ENCODE measurements around the gene CD40. TPM values are rescaled to one million over a fixed set of nuclear protein-coding genes. Genes with fewer than 3 reads are reported as not detected.

Gene CD40
- total and polyA plus RNA-seq, 2 of the 8 experiments (the other 6 are each of a cell fraction or from before 2014, with no cell fraction given) = 14.5 to 18.8 TPM

DNA sequence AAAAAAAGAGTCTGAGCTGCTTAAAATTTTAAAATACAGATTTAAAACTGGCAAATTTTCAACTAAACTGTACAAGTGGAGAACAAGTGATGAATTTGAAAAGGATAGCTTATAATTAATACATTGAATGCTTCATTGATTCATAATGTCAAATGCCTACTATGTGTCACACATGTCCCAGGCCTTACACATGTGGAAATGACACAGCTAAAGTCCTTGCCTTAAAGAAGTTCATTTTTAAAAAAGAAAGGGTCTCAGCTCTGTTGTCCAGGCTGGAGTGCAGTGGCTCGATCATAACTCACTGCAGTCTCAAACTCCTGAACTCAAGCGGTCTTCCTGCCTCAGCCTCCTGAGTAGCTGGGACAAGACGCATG, 33.3 kb upstream of the CD40 start:
- POLR2A ChIA-PET (ENCODE audit: partially characterized antibody) = interaction anchor here (0.6 to 3.0 kb wide), 5 partner anchors 11 to 1596 kb away, joined by 3 to 8 read pairs (median 3); no protein-coding TSS in a partner anchor
- Histone ChIP-seq H4K20me1 (replicated peaks in 1 of 2; ENCODE audit: control insufficient read depth in 1 of 2, insufficient read depth in 2 of 2, low read length in 2 of 2) (peaks cover 13 to 16% of the 10 kb centered on the region in 2 experiments), H4K91ac (replicated peaks; ENCODE audit: insufficient read length, low read length) (no peak overlapping the region), H2BK120ac (replicated peaks; ENCODE audit: low read depth, low read length) (no peak overlapping the region), H4K5ac (ENCODE audit: insufficient read length, low read depth, low read length) (no peak overlapping the region), H3K79me1 (ENCODE audit: low read depth, low read length) (peaks cover 5% of the 10 kb centered on the region; the same call in 1 of the 2 replicates), H3K79me2 (ENCODE audit: control insufficient read depth in 1 of 2, insufficient read depth in 2 of 2, low read length in 2 of 2) (peaks cover 17 to 93% of the 10 kb centered on the region in 2 experiments), H2AFZ (ENCODE audit: low read length) (no peak overlapping the region), H3K27ac (ENCODE audit: low read depth, low read length) (no peak overlapping the region), H2BK20ac (ENCODE audit: low read length) (no peak overlapping the region; the same call in 1 of the 2 replicates), H3K23ac (ENCODE audit: insufficient read length) (no peak overlapping the region), H4K8ac (ENCODE audit: extremely low read depth, insufficient read depth, low read length) (no peak overlapping the region), H3K4me3 (ENCODE audit: extremely low read depth in 1 of 4, insufficient read depth in 2 of 4, low read depth in 3 of 4, low read length in 4 of 4) (no peak overlapping the region), H3K4ac (replicated peaks; ENCODE audit: insufficient read length, low read depth, low read length) (no peak overlapping the region), H3K18ac (ENCODE audit: extremely low read depth, low read length) (no peak overlapping the region), H3K56ac (replicated peaks; ENCODE audit: insufficient read length, low read depth, low read length) (no peak overlapping the region), H3K9ac (replicated peaks in 1 of 4; ENCODE audit: extremely low read depth in 1 of 4, low read depth in 3 of 4, low read length in 3 of 4) (no peak overlapping the region), H3K4me2 (ENCODE audit: insufficient read depth in 1 of 2, low read depth in 2 of 2, low read length in 2 of 2) (no peak overlapping the region), H3K4me1 (replicated peaks in 1 of 4; ENCODE audit: control insufficient read depth in 3 of 4, insufficient read depth in 4 of 4, low read length in 3 of 4) (peaks cover 0 to 6% (median 2%) of the 10 kb centered on the region in 4 experiments; a peak in 4 of 7 replicates), H2BK15ac (ENCODE audit: low read length) (no peak overlapping the region), H2BK12ac (ENCODE audit: low read depth, low read length) (no peak overlapping the region), H3K36me3 (ENCODE audit: control insufficient read depth in 2 of 4, insufficient read depth in 4 of 4, low read length in 3 of 4) (no peaks in the 10 kb centered on the region), H3K23me2 (ENCODE audit: low read depth, low read length) (no peaks in the 10 kb centered on the region; the same call in 1 of the 2 replicates), H3K14ac (ENCODE audit: insufficient read length) (no peak overlapping the region), H2AK5ac (ENCODE audit: low read depth, low read length) (no peak overlapping the region), H3K9me3 (ENCODE audit: insufficient read depth in 2 of 2, low read depth in 1 of 2, low read length in 1 of 2) (no peaks in the 10 kb centered on the region), H3K27me3 (replicated peaks in 1 of 4; ENCODE audit: control insufficient read depth in 3 of 4, extremely low read depth in 1 of 4, insufficient read depth in 3 of 4, low read length in 3 of 4) (no peaks in the 10 kb centered on the region), H2BK5ac (ENCODE audit: low read depth, low read length) (no peak overlapping the region)
- WGBS, 2 experiments (ENCODE audit: extremely low coverage in 1 of 2, insufficient coverage in 1 of 2, insufficient read length in 1 of 2, insufficient replicate concordance in 2 of 2, low coverage in 1 of 2, low lambda C conversion rate in 2 of 2, missing lambda C conversion rate in 1 of 2) = 100% methylated on average over 3 of the region's 3 CpGs; no CpG with 5 or more reads in 1 of the 2 experiments
- no peak for DNase-seq (ENCODE audit: low read depth in 1 of 2, low spot score in 2 of 2)
- FAIRE-seq = no peak
- CTCF ChIA-PET (ENCODE audit: partially characterized antibody) = interaction anchor here (0.5 to 1.2 kb wide), 6 partner anchors 10 to 88 kb away, joined by 3 to 5 read pairs (median 3); no protein-coding TSS in a partner anchor
- no peak for TF ChIP-seq CEBPB (IDR thresholded peaks at IDR 0.05; ENCODE audit: low read depth, low read length)
- no peak for TF ChIP-seq POLR2AphosphoS5 (IDR thresholded peaks at IDR 0.05; ENCODE audit: low read depth, low read length)
- no peak for TF ChIP-seq JUN (IDR thresholded peaks at IDR 0.05; ENCODE audit: low read depth, low read length)
- TF ChIP-seq NANOG (IDR thresholded peaks at IDR 0.05; ENCODE audit: insufficient read depth, low read depth, low read length, poor library complexity, severe bottlenecking) = no peak
- TF ChIP-seq, protein P1, sequence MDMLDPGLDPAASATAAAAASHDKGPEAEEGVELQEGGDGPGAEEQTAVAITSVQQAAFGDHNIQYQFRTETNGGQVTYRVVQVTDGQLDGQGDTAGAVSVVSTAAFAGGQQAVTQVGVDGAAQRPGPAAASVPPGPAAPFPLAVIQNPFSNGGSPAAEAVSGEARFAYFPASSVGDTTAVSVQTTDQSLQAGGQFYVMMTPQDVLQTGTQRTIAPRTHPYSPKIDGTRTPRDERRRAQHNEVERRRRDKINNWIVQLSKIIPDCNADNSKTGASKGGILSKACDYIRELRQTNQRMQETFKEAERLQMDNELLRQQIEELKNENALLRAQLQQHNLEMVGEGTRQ (IDR thresholded peaks at IDR 0.05; ENCODE audit: low read length) = no peak
- TF ChIP-seq RXRA (IDR thresholded peaks at IDR 0.05; ENCODE audit: insufficient read depth, low read depth, low read length) = no peak
- TF ChIP-seq SIRT6 (IDR thresholded peaks at IDR 0.05; ENCODE audit: low read length) = no peak
- TF ChIP-seq YY1 (IDR thresholded peaks at IDR 0.05; ENCODE audit: low read depth, low read length) = no peak
- no peak for TF ChIP-seq KDM1A (IDR thresholded peaks at IDR 0.05; ENCODE audit: borderline replicate concordance, low read length)
- no peak for TF ChIP-seq RAD21 (IDR thresholded peaks at IDR 0.05 in 1 of 2, conservative IDR thresholded peaks at IDR 0.05 in 1 of 2; ENCODE audit: low read depth in 2 of 2, low read length in 2 of 2)
- no peak for TF ChIP-seq EP300 (IDR thresholded peaks at IDR 0.05; ENCODE audit: borderline replicate concordance in 1 of 2, low read depth in 2 of 2, low read length in 2 of 2)
- TF ChIP-seq TBP (IDR thresholded peaks at IDR 0.05; ENCODE audit: low read depth, low read length) = no peak
- TF ChIP-seq SIX5 (IDR thresholded peaks at IDR 0.05; ENCODE audit: low read depth, low read length) = no peak

Data from H1 (cell line).